Urinary bladder (tissue), 4 donors: ENCODE measurements around the gene MAP3K4. TPM values are rescaled to one million over a fixed set of nuclear protein-coding genes. Genes with fewer than 3 reads are reported as not detected.
"Not testable (repeated sequence)": the region's sequence is repeated elsewhere in the genome, so short reads cannot be mapped to it uniquely, and the experiment has no call there.

Experiments
- DNase-seq: peaks from one replicate; pipeline ENCODE4 v3.0.0-alpha.2; 2015; ENCODE audit errors: extremely low spot score
- H3K27ac ChIP-seq: one replicate; pipeline ENCODE4 v1.5.1; 2013; ENCODE audit warnings: low read depth, mild to moderate bottlenecking, moderate library complexity
- H3K36me3 ChIP-seq: one replicate; pipeline ENCODE4 v1.6.1; 2013; ENCODE audit warnings: mild to moderate bottlenecking, moderate library complexity; ENCODE audit not compliant: insufficient read depth
- H3K4me1 ChIP-seq: one replicate; pipeline ENCODE4 v1.6.1; 2013; ENCODE audit warnings: mild to moderate bottlenecking, moderate library complexity; ENCODE audit not compliant: insufficient read depth
- H3K4me3 ChIP-seq: one replicate; pipeline ENCODE4 v1.5.1; 2013; ENCODE audit warnings: low read depth, low read length
- WGBS: extraction: QIAGEN DNeasy Blood & Tissue Kit; methylation state at CpG from one replicate; pipeline ENCODE4 v1.1.7; 2013; 5-methylcytosine and 5-hydroxymethylcytosine counted together
- polyA plus RNA-seq: library from polyadenylated mRNA; stranded (reverse); fragments of 200-250 nt; gene quantifications from one replicate; pipeline ENCODE4 v1.2.3, GENCODE V29; 2013
- total RNA-seq: library from RNA; depleted of rRNA; stranded (reverse); fragments of >200 nt; gene quantifications from one replicate; pipeline ENCODE4 v1.2.3, GENCODE V29; 2014
- donor health status: healthy with polysubstance abuse.
- donor health status: healthy.

Gene MAP3K4
- total and polyA plus RNA-seq, 2 donors, result 12.3 to 74.4 TPM

- Histone ChIP-seq H3K4me1 (peaks cover 2% of the 10 kb centered on the region), H3K4me3 (no peak overlapping the region), H3K36me3 (peaks cover 3% of the 10 kb centered on the region), H3K27ac (no peak overlapping the region)
- DNase-seq, result no peak
- over 99% methylated on average over 2 of the region's 2 CpGs for WGBS
Measured at GRCh38 chr6:161105408-161105807, 113.8 kb downstream of the MAP3K4 start.

DNA sequence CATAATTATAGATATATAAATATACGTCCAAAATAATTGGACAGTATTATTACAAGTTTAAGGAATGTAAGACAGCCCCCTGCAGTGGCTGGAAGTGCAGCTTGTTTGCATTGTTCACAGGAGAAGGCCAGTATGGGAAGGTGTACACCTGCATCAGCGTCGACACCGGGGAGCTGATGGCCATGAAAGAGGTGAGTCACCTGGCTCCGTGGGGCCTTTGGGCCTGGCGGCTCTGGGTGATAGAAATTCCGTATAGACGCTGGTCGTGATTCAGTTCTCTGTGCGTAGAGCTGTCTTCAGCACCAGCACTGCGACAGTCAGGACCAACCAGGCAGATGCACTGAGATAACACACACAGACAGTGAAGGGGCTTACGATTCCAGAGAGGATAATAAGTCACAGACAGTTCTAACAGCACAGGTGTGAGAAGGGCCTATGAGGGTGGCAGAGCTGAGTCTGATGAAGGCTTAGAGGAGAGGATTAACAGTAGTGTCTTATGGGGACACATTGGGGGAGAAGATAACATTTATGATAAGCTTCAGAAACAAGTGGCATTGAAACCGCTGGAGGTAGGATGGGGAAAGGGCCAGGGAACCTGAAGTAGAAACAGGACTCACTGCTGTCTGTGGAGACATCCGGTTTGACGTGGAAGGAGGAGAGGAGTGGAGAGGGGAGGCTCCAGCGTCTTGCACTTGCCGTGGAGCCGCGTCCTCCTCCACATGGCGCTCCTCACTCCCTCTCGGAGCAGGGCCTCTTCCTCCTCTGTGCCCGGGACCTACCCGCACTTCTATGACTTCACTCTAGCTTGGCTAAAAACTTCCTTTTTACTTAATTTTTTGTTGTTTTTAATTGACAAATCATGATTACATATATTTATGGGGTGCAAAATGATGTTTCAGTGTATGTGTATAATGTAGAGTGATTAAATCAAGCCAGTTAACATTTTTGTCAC, 116.5 kb downstream of the MAP3K4 start:
- peaks cover 4% of the 10 kb centered on the region for H3K36me3 ChIP-seq
- H3K4me3 ChIP-seq, result no peak overlapping the region
- H3K27ac ChIP-seq, result no peak overlapping the region
- 94% methylated on average over 23 of the region's 23 CpGs for WGBS
- DNase-seq, result no peak
- peaks cover 2% of the 10 kb centered on the region for H3K4me1 ChIP-seq

GRCh38 chr6:161108916-161109315, 117.3 kb downstream of the MAP3K4 start:
- peaks cover 4% of the 10 kb centered on the region for H3K36me3 ChIP-seq
- no peak overlapping the region for H3K4me3 ChIP-seq
- no peak for DNase-seq
- no peak overlapping the region for H3K27ac ChIP-seq
- 94% methylated on average over 5 of the region's 5 CpGs for WGBS
- H3K4me1 ChIP-seq, result peaks cover 2% of the 10 kb centered on the region

DNA sequence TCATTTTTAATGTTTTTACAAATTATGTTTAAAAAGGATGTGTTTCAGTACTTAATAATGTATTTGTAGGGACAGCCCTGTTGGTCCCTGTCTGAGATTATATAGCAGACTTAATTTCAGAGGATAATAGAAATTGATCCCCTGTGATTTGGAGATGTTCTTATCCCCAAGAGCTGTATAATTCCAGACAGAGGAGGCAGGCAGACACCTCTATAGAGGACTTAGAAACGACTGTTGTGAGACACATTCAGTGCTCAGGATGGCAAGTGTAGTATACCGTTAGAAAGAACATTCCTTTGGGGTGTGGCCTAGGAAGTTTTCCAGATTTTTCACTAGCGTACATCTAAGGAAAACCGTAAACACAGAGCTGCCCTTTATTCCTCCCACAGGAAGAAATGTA, 117.8 kb downstream of the MAP3K4 start:
- WGBS, result 78% methylated on average over 4 of the region's 4 CpGs
- Histone ChIP-seq H3K4me1 (peaks cover 2% of the 10 kb centered on the region), H3K4me3 (no peak overlapping the region), H3K36me3 (peaks cover 4% of the 10 kb centered on the region), H3K27ac (no peak overlapping the region)
- DNase-seq, result no peak

- 71% methylated on average over 14 of the region's 14 CpGs for WGBS
- Histone ChIP-seq H3K4me3 (no peak overlapping the region), H3K27ac (no peak overlapping the region), H3K36me3 (peaks cover 4% of the 10 kb centered on the region), H3K4me1 (peaks cover 2% of the 10 kb centered on the region)
- DNase-seq, result no peak
Measured at GRCh38 chr6:161110028-161110779, 118.6 kb downstream of the MAP3K4 start.

DNA sequence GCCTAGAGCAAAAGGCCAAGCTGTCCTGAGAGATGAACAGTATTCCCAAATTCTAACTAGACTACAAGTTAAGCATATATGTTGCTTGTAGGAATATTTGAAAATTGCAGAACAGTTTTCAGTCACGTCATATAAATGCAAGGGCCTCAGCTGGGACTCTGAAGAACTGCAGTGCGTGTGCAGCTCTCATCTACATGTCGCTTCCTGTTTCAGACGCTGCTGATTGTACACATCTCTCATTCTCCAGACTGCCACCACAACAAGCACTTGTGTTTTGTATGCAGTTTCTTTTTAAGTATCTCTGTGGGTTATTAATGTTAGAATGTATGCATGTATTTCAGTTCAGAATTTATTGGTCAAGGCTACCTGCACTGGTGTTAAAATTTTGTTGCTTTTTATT, 119.7 kb downstream of the MAP3K4 start:
- H3K27ac ChIP-seq, result no peak overlapping the region
- H3K4me3 ChIP-seq, result no peak overlapping the region
- H3K4me1 ChIP-seq, result no peaks in the 10 kb centered on the region
- peaks cover 7% of the 10 kb centered on the region for H3K36me3 ChIP-seq
- WGBS, result 86% methylated on average over 4 of the region's 4 CpGs
- DNase-seq, result no peak

DNA sequence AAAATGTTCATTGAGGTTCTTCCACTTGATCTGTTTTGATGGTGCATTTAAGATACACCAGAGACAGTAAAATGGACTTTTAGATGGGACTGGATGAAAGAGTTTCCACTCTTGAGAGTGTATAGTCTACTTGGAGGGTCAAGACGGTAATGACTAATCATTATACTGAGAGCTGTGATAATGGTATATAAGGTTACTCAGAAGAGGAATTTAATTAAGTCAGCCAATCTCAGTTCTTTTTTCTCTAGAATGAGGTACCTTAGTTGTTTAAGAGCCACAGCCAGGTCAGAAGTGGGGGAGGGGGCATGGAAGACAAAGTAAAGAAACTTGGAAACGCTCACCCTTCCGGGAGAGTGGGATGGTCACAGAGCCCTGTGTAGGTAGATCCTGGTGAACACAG, 123.9 kb downstream of the MAP3K4 start:
- WGBS, result 92% methylated on average over 3 of the region's 3 CpGs
- peaks cover 12% of the 10 kb centered on the region for H3K36me3 ChIP-seq
- no peak for DNase-seq
- H3K4me1 ChIP-seq, result no peaks in the 10 kb centered on the region
- no peak overlapping the region for H3K4me3 ChIP-seq
- no peak overlapping the region for H3K27ac ChIP-seq

GRCh38 chr6:161116554-161116953, 125.0 kb downstream of the MAP3K4 start:
- peaks cover 13% of the 10 kb centered on the region for H3K36me3 ChIP-seq
- no peak for DNase-seq
- 95% methylated on average over 4 of the region's 4 CpGs for WGBS
- H3K27ac ChIP-seq, result no peak overlapping the region
- no peaks in the 10 kb centered on the region for H3K4me1 ChIP-seq
- H3K4me3 ChIP-seq, result no peak overlapping the region

GRCh38 chr6:161117308-161117707, 125.7 kb downstream of the MAP3K4 start:
- 88% methylated on average over 7 of the region's 7 CpGs for WGBS
- peaks cover 13% of the 10 kb centered on the region for H3K36me3 ChIP-seq
- DNase-seq, result no peak
- no peak overlapping the region for H3K27ac ChIP-seq
- no peak overlapping the region for H3K4me3 ChIP-seq
- no peaks in the 10 kb centered on the region for H3K4me1 ChIP-seq

GRCh38 chr6:161117942-161118341, 126.4 kb downstream of the MAP3K4 start:
- DNase-seq, result no peak
- H3K4me1 ChIP-seq, result no peaks in the 10 kb centered on the region
- H3K27ac ChIP-seq, result no peak overlapping the region
- no peak overlapping the region for H3K4me3 ChIP-seq
- 96% methylated on average over 2 of the region's 2 CpGs for WGBS
- H3K36me3 ChIP-seq, result peaks cover 13% of the 10 kb centered on the region

DNA sequence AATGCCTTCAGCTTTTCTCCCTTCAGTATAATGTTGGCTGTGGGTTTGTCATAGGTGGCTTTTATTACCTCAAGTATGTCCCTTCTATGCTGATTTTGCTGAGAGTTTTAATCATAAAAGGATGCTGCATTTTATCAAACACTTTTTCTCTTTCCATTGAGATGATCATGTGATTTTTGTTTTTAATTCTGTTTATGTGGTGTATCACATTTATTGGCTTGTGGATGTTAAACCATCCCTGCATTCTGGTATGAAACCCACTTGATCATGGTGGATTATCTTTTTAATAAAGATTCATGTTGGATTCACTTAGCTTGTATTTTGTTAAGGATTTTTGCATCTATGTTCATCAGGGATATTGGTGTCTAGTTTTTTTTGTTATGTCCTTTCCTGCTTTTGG, 131.8 kb downstream of the MAP3K4 start:
- not testable (repeated sequence) for H3K4me3 ChIP-seq, H3K4me1 ChIP-seq, H3K27ac ChIP-seq, DNase-seq, H3K36me3 ChIP-seq

GRCh38 chr6:161125591-161125990, 134.0 kb downstream of the MAP3K4 start:
- 77% methylated on average over 2 of the region's 2 CpGs for WGBS
- H3K4me1 ChIP-seq, result no peaks in the 10 kb centered on the region
- H3K4me3 ChIP-seq, result no peak overlapping the region
- no peak for DNase-seq
- H3K36me3 ChIP-seq, result peaks cover 1% of the 10 kb centered on the region
- no peak overlapping the region for H3K27ac ChIP-seq

GRCh38 chr6:161127071-161127740, 135.6 kb downstream of the MAP3K4 start:
- H3K4me1 ChIP-seq, result no peaks in the 10 kb centered on the region
- 96% methylated on average over 7 of the region's 7 CpGs for WGBS
- H3K36me3 ChIP-seq, result no peaks in the 10 kb centered on the region
- DNase-seq, result no peak
- no peak overlapping the region for H3K4me3 ChIP-seq
- no peak overlapping the region for H3K27ac ChIP-seq
